Mesendoderm (in vitro differentiated cells): ENCODE data around the gene AAMP.

Source experiments
- DNase-seq: peaks from one replicate; pipeline ENCODE4 v3.0.0; 2013
- H2AK5ac ChIP-seq: 2 replicates; pipeline ENCODE4 v1.6.1; 2013; ENCODE audit warnings: low read length, inconsistent platforms
- H2BK120ac ChIP-seq: 2 replicates; pipeline ENCODE4 v1.6.1; 2013; ENCODE audit warnings: low read depth, mild to moderate bottlenecking, low read length, moderate library complexity, mixed read lengths
- H2BK15ac ChIP-seq: replicated peaks from 2 replicates; pipeline ENCODE4 v1.6.1; 2013; ENCODE audit warnings: low read depth, mild to moderate bottlenecking, moderate library complexity
- H2BK5ac ChIP-seq: 2 replicates; pipeline ENCODE4 v1.6.1; 2013; ENCODE audit warnings: low read length, inconsistent platforms
- H3K18ac ChIP-seq: 2 replicates; pipeline ENCODE4 v1.6.1; 2013; ENCODE audit warnings: mild to moderate bottlenecking, low read length, mixed read lengths
- H3K23ac ChIP-seq: one replicate; pipeline ENCODE4 v1.6.1; 2013; ENCODE audit warnings: low read length
- H3K27ac ChIP-seq: 2 replicates; pipeline ENCODE4 v1.5.1; 2013; ENCODE audit warnings: low read depth, mild to moderate bottlenecking, inconsistent platforms, low read length, moderate library complexity
- H3K27me3 ChIP-seq: 2 replicates; pipeline ENCODE4 v1.6.1; 2013; ENCODE audit warnings: low read length, control low read depth, mild to moderate bottlenecking, inconsistent platforms; ENCODE audit not compliant: insufficient read depth, poor library complexity
- H3K36me3 ChIP-seq: 2 replicates; pipeline ENCODE4 v1.6.1; 2013; ENCODE audit warnings: low read length, inconsistent platforms; ENCODE audit not compliant: control insufficient read depth, insufficient read depth
- H3K4ac ChIP-seq: one replicate; pipeline ENCODE4 v1.6.1; 2013; ENCODE audit warnings: low read depth, mild to moderate bottlenecking, low read length, moderate library complexity
- H3K4me1 ChIP-seq: 2 replicates; pipeline ENCODE4 v1.6.1; 2013; ENCODE audit warnings: low read depth, low read length, inconsistent platforms; ENCODE audit not compliant: control insufficient read depth
- H3K4me2 ChIP-seq: 2 replicates; pipeline ENCODE4 v1.6.1; 2013; ENCODE audit warnings: low read length
- H3K4me3 ChIP-seq: 2 replicates; pipeline ENCODE4 v1.5.1; 2013; ENCODE audit warnings: mild to moderate bottlenecking, low read length
- H3K56ac ChIP-seq: one replicate; pipeline ENCODE4 v1.6.1; 2013; ENCODE audit warnings: low read length
- H3K79me1 ChIP-seq: 2 replicates; pipeline ENCODE4 v1.6.1; 2013; ENCODE audit warnings: low read length, inconsistent platforms
- H3K79me2 ChIP-seq: 2 replicates; pipeline ENCODE4 v1.6.1; 2013; ENCODE audit warnings: mild to moderate bottlenecking, low read length; ENCODE audit not compliant: control insufficient read depth, insufficient read depth
- H3K9ac ChIP-seq: 2 replicates; pipeline ENCODE4 v1.6.1; 2013; ENCODE audit warnings: low read length, inconsistent platforms
- H4K5ac ChIP-seq: one replicate; pipeline ENCODE4 v1.6.1; 2013; ENCODE audit warnings: low read length
- H4K8ac ChIP-seq: one replicate; pipeline ENCODE4 v1.6.1; 2013; ENCODE audit warnings: low read depth, mild to moderate bottlenecking, control low read depth, low read length, moderate library complexity
- WGBS: extraction: QIAGEN DNeasy Blood & Tissue Kit; methylation state at CpG from one replicate; pipeline ENCODE4 v1.1.7; 2013; ENCODE audit warnings: low lambda C conversion rate, missing lambda C conversion rate; ENCODE audit not compliant: insufficient coverage; ENCODE audit errors: extremely low coverage; 5-methylcytosine and 5-hydroxymethylcytosine counted together

AAMP gene

DNA sequence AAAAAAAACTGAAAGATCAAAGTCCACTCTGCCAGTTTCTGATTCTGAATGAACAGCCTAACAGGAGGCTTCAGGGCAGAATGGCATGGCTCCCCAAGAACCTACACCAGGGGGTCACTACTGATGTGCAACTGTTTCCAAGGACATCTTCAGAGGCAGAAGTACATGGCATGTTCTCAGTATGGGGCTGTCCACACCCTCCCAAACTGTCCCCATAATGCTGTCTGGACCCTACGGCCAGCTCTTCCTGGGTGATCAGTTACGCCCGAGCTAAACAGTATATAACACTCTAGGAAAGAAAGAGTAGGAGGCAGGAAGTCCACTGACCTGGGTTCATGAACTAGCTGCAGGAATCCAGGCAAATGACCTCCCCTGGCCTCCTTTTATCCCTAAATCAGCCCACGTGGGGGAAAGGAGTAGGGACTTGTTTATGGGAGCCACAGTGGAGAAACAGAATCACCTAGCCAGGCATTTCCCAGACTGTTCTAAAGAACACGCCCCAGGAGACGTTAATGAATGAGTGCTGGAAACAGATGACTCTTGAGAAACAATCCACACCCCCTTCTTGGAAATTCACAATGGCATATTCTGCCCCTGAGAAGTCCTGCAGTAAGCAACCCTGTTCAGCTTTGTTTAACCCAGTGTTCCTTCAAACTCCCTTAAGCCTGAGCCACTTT is 19.8 kb upstream of the AAMP start:
- no peak overlapping the region for H3K4ac ChIP-seq
- H4K8ac ChIP-seq: no peak overlapping the region
- no peak overlapping the region for H2BK15ac ChIP-seq
- peaks cover 13% of the 10 kb centered on the region for H3K4me1 ChIP-seq
- peak overlapping the region; percentile 22 for H3K18ac ChIP-seq
- no peak overlapping the region for H2BK5ac ChIP-seq
- no peak overlapping the region for H2AK5ac ChIP-seq
- H3K36me3 ChIP-seq: no peaks in the 10 kb centered on the region
- peaks cover 7% of the 10 kb centered on the region for H3K79me1 ChIP-seq
- H3K27ac ChIP-seq: peak overlapping the region; percentile 17
- no peaks in the 10 kb centered on the region for H3K79me2 ChIP-seq
- no peak overlapping the region for H4K5ac ChIP-seq
- no peak overlapping the region for H2BK120ac ChIP-seq
- H3K23ac ChIP-seq: no peak overlapping the region
- WGBS: no CpG with 5 or more reads among the region's 6 CpGs
- no peaks in the 10 kb centered on the region for H3K27me3 ChIP-seq
- H3K9ac ChIP-seq: peak overlapping the region; percentile 32
- no peak overlapping the region for H3K4me2 ChIP-seq
- no peak for DNase-seq
- H3K4me3 ChIP-seq: no peak overlapping the region
- peak overlapping the region; percentile 37 for H3K56ac ChIP-seq

- H3K18ac ChIP-seq: no peak overlapping the region
- peak; percentile 98 for DNase-seq
- no peak overlapping the region for H3K23ac ChIP-seq
- peaks cover 7% of the 10 kb centered on the region for H3K79me1 ChIP-seq
- no peak overlapping the region for H3K4me2 ChIP-seq
- H3K4me1 ChIP-seq: peaks cover 13% of the 10 kb centered on the region
- H2BK15ac ChIP-seq: no peak overlapping the region
- no peaks in the 10 kb centered on the region for H3K27me3 ChIP-seq
- no peak overlapping the region for H2AK5ac ChIP-seq
- no peak overlapping the region for H3K4me3 ChIP-seq
- no peak overlapping the region for H2BK5ac ChIP-seq
- H4K8ac ChIP-seq: no peak overlapping the region
- H3K4ac ChIP-seq: no peak overlapping the region
- no peak overlapping the region for H4K5ac ChIP-seq
- H3K9ac ChIP-seq: peak overlapping the region; percentile 44
- H3K56ac ChIP-seq: peak overlapping the region; percentile 75
- peaks cover 2% of the 10 kb centered on the region for H3K79me2 ChIP-seq
- no CpG with 5 or more reads among the region's 11 CpGs for WGBS
- no peak overlapping the region for H3K27ac ChIP-seq
- H3K36me3 ChIP-seq: no peaks in the 10 kb centered on the region
- H2BK120ac ChIP-seq: no peak overlapping the region
These were observed 16.9 kb upstream of the AAMP start for GRCh38 chr2:218286570-218287459.

GRCh38 chr2:218285604-218286003 is 15.7 kb upstream of the AAMP start:
- H3K4me2 ChIP-seq: no peak overlapping the region
- DNase-seq: no peak
- H2BK5ac ChIP-seq: no peak overlapping the region
- no peak overlapping the region for H2BK15ac ChIP-seq
- H3K23ac ChIP-seq: no peak overlapping the region
- H3K79me1 ChIP-seq: peaks cover 6% of the 10 kb centered on the region
- H3K79me2 ChIP-seq: peaks cover 2% of the 10 kb centered on the region
- no CpG with 5 or more reads among the region's 6 CpGs for WGBS
- no peaks in the 10 kb centered on the region for H3K36me3 ChIP-seq
- H2AK5ac ChIP-seq: no peak overlapping the region
- no peak overlapping the region for H3K27ac ChIP-seq
- H3K4me3 ChIP-seq: no peak overlapping the region
- peaks cover 13% of the 10 kb centered on the region for H3K4me1 ChIP-seq
- no peak overlapping the region for H3K4ac ChIP-seq
- H2BK120ac ChIP-seq: no peak overlapping the region
- peak overlapping the region; percentile 31 for H3K56ac ChIP-seq
- no peak overlapping the region for H3K9ac ChIP-seq
- no peaks in the 10 kb centered on the region for H3K27me3 ChIP-seq
- H4K5ac ChIP-seq: no peak overlapping the region
- H3K18ac ChIP-seq: no peak overlapping the region
- H4K8ac ChIP-seq: no peak overlapping the region

GRCh38 chr2:218284106-218284811 is 14.3 kb upstream of the AAMP start:
- H3K4me3 ChIP-seq: no peak overlapping the region
- no peaks in the 10 kb centered on the region for H3K27me3 ChIP-seq
- H2BK5ac ChIP-seq: no peak overlapping the region
- H3K9ac ChIP-seq: no peak overlapping the region
- no peak overlapping the region for H3K23ac ChIP-seq
- H3K56ac ChIP-seq: no peak overlapping the region
- H2BK120ac ChIP-seq: no peak overlapping the region
- no peak overlapping the region for H4K8ac ChIP-seq
- no peak overlapping the region for H3K18ac ChIP-seq
- peaks cover 2% of the 10 kb centered on the region for H3K79me2 ChIP-seq
- no peak overlapping the region for H3K27ac ChIP-seq
- peaks cover 6% of the 10 kb centered on the region for H3K4me1 ChIP-seq
- no peak overlapping the region for H2AK5ac ChIP-seq
- no peak overlapping the region for H3K4ac ChIP-seq
- H4K5ac ChIP-seq: no peak overlapping the region
- H3K36me3 ChIP-seq: no peaks in the 10 kb centered on the region
- no peak for DNase-seq
- H3K79me1 ChIP-seq: peaks cover 6% of the 10 kb centered on the region
- no peak overlapping the region for H3K4me2 ChIP-seq
- WGBS: no CpG with 5 or more reads among the region's 16 CpGs
- no peak overlapping the region for H2BK15ac ChIP-seq

GRCh38 chr2:218282173-218282991 is 12.4 kb upstream of the AAMP start:
- DNase-seq: no peak
- Histone ChIP-seq H3K4me3 (no peak overlapping the region), H2AK5ac (no peak overlapping the region), H3K9ac (no peak overlapping the region), H3K4me1 (peaks cover 4% of the 10 kb centered on the region), H3K27me3 (no peaks in the 10 kb centered on the region), H3K36me3 (peaks cover 5% of the 10 kb centered on the region), H3K79me2 (peaks cover 2% of the 10 kb centered on the region), H2BK120ac (no peak overlapping the region), H3K4ac (no peak overlapping the region), H2BK5ac (no peak overlapping the region), H3K27ac (no peak overlapping the region), H4K8ac (no peak overlapping the region), H4K5ac (no peak overlapping the region), H3K4me2 (no peak overlapping the region), H3K79me1 (peaks cover 6% of the 10 kb centered on the region), H2BK15ac (no peak overlapping the region), H3K18ac (no peak overlapping the region), H3K56ac (no peak overlapping the region), H3K23ac (no peak overlapping the region)
- no CpG with 5 or more reads among the region's 17 CpGs for WGBS
